Heart right ventricle (tissue), 12 donors: ENCODE results near the gene ENOX1. TPM values are rescaled to one million over a fixed set of nuclear protein-coding genes. Genes with fewer than 3 reads are reported as not detected.

Source experiments
- polyA plus RNA-seq, 2 donors: library from polyadenylated mRNA; stranded (reverse); fragments of 200-250 nt; gene quantifications; one replicate each; pipeline ENCODE4 v1.2.3, GENCODE V29; 2013
- total RNA-seq, 10 donors: library from RNA; stranded (reverse); fragmentation: NEBNext Ultra II Directional in 3 of 10; extraction: Animal tissue kit (Norgen Biotek cat#: 25700) in 3 of 10; gene quantifications; one replicate each; pipeline versions ENCODE4 v1.2.1 to v1.2.4, GENCODE V29; 2021 to 2023
- donor health status: ischemic (EF 13 %, LVEDD 7.1; RV severe dilation, severe dysfunction).
- donor health status: healthy with polysubstance abuse.
- donor health status: DM: no; HTN: yes; CAD: no.
- donor health status: DM: no; HTN: no; CAD: no.
- donor health status: ischemic (EF 25% LVEDD 6.9; RV normal size, moderate dysfunction).
- donor health status: ischemic (EF 25% LVEDD 5.7; RV mildly dilated, moderate dysfunction).
- donor health status: healthy.
- donor health status: nonischemic (EF 11% LVEDD 7.7; RV severe dilation, severe dysfunction).
- donor health status: DM: yes; HTN: yes; CAD: no.
- donor health status: PGD.
- donor health status: ischemic (EF 29% LVEDD 5.4; RV normal size, mild dysfunction).
- donor health status: nonischemic (EF 23%, LVEDD 6.1; RV moderate dilation, normal function).

ENOX1 gene
- total and polyA plus RNA-seq, 12 donors = 2.0 to 10.4 (median 7.1) TPM

Other genes starting within 250 kb of the ENOX1 start
- gene CCDC122, start 92.8 kb upstream of the ENOX1 start, total RNA-seq = 10 to 100 TPM in 4 of 10 donors, 1 to 10 TPM in 6; 2.4 to 16.0 (median 7.3) TPM
- gene CCDC122, start 92.8 kb upstream of the ENOX1 start, polyA plus RNA-seq = 1 to 10 TPM; 1.6 to 8.4 TPM
- gene LACC1, start 92.9 kb upstream of the ENOX1 start, total RNA-seq = 10 to 100 TPM in 3 of 10 donors, 1 to 10 TPM in 7; 2.9 to 16.5 (median 6.7) TPM
- gene LACC1, start 92.9 kb upstream of the ENOX1 start, polyA plus RNA-seq = 1 to 10 TPM; 1.8 to 6.9 TPM